Thyroid gland (tissue), 4 donors: ENCODE results near the gene RGP1. TPM values are rescaled to one million over a fixed set of nuclear protein-coding genes. Genes with fewer than 3 reads are reported as not detected.

Experiments used
- DNase-seq, 2 donors: peaks; one replicate each; pipeline ENCODE4 v3.0.0-alpha.2; 2019
- H3K27ac ChIP-seq, 3 donors: fragments of 200-600 bp; sonication (generic); 1 replicate in 2 of 3; 2 replicates in 1 of 3; pipeline ENCODE4 v1.5.1; 2016 to 2019; ENCODE audit warnings: mild to moderate bottlenecking in 1 of 3, moderate library complexity in 1 of 3
- H3K27me3 ChIP-seq: fragments of 200-600 bp; sonication (generic); one replicate; pipeline ENCODE4 v1.5.1; 2019
- H3K36me3 ChIP-seq, 2 donors: fragments of 200-600 bp; sonication (generic); one replicate each; pipeline ENCODE4 v1.5.1; 2016 to 2019
- H3K4me1 ChIP-seq, 2 donors: fragments of 200-600 bp; sonication (generic); one replicate each; pipeline ENCODE4 v1.5.1; 2017 to 2019
- H3K4me3 ChIP-seq, 3 donors: fragments of 200-600 bp; sonication (generic); replicated peaks in 1 of 3; 1 replicate in 2 of 3; 2 replicates in 1 of 3; pipeline ENCODE4 v1.5.1; 2016; ENCODE audit warnings: mild to moderate bottlenecking in 1 of 3
- H3K9me3 ChIP-seq: fragments of 200-600 bp; sonication (generic); one replicate; pipeline ENCODE4 v1.5.1; 2017
- POLR2A ChIP-seq, 2 donors: fragments of 450-650 bp; IDR thresholded peaks; one replicate each; pipeline ENCODE4 v1.6.1; 2017; ENCODE audit warnings: antibody characterized with exemption in 2 of 2, mild to moderate bottlenecking in 2 of 2, moderate library complexity in 1 of 2
- WGBS, 2 donors: methylation state at CpG; one replicate each; pipeline ENCODE4 v1.1.5; 2017; 5-methylcytosine and 5-hydroxymethylcytosine counted together
- intact Hi-C: fragments of 100-400 bp; cut with DNase I; formaldehyde crosslinking; loops from one replicate; pipeline ENCODE4 v1.15.1; 2023
- total RNA-seq, 4 donors: library from RNA; depleted of rRNA; stranded (reverse); fragments of >200 nt; gene quantifications; one replicate each; pipeline ENCODE4 v1.2.3, GENCODE V29; 2016
- TF ChIP-seq, protein P1 (sequence below), 6 experiments: fragments of 200-600 bp in 3 of 6; fragments of 450-650 bp in 3 of 6; sonication (generic) in 3 of 6; IDR thresholded peaks; one replicate each; pipeline ENCODE4 v1.5.1; 2016 to 2019; ENCODE audit warnings: antibody characterized with exemption in 6 of 6, mild to moderate bottlenecking in 2 of 6, inconsistent platforms in 1 of 6, moderate library complexity in 1 of 6

Gene RGP1
- total RNA-seq, 4 donors from 2014 or later = 25.4 to 34.0 (median 30.2) TPM

DNA sequence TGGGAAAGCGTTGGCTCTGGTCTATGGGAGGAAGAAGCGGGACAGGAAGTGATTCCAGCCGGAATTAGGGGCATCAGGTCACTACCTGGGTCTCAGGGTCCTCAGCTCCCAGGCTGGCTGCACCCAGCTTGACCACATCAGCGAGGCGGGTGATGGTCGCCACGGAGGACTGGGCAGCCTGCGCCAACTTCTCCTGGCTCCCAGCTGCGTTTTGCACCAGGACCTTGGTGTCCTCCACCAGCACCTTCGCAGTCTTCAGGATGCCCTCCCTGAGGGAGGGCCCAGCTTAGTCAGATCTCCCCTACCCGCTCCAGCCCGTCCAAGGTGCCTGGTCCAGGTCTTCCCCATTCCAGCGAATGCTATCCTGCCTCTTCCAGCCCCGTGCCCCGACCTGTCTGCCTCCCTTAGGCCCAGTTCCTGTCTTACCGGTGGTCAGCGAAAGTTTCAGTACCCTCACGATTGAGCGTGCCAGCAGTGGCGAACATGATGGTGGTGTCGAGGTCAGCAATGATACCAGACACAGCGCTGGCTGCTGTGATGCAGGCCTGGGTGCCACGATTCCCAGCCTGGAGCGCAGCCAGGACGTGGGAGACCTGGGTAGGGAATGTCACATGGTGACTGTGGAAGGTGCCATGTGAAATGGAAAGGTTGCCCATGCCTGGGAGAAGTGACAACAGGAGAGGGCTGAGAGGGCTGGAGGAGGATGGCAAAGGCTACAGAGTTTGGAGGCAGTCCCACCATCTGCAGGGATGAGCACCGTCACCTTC lies 45.0 kb upstream of the RGP1 start:
- H3K9me3 ChIP-seq = no peaks in the 10 kb centered on the region
- no peak overlapping the region for H3K4me3 ChIP-seq
- H3K36me3 ChIP-seq = peaks cover 100% of the 10 kb centered on the region in 2 donors
- intact Hi-C loops = no loop called here
- H3K4me1 ChIP-seq = no peaks in the 10 kb centered on the region
- no peak overlapping the region for H3K27ac ChIP-seq
- TF ChIP-seq, protein P1, sequence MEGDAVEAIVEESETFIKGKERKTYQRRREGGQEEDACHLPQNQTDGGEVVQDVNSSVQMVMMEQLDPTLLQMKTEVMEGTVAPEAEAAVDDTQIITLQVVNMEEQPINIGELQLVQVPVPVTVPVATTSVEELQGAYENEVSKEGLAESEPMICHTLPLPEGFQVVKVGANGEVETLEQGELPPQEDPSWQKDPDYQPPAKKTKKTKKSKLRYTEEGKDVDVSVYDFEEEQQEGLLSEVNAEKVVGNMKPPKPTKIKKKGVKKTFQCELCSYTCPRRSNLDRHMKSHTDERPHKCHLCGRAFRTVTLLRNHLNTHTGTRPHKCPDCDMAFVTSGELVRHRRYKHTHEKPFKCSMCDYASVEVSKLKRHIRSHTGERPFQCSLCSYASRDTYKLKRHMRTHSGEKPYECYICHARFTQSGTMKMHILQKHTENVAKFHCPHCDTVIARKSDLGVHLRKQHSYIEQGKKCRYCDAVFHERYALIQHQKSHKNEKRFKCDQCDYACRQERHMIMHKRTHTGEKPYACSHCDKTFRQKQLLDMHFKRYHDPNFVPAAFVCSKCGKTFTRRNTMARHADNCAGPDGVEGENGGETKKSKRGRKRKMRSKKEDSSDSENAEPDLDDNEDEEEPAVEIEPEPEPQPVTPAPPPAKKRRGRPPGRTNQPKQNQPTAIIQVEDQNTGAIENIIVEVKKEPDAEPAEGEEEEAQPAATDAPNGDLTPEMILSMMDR (IDR thresholded peaks at IDR 0.05) = no peak
- no peak for TF ChIP-seq POLR2A (IDR thresholded peaks at IDR 0.05)
- WGBS, 2 donors = 95 to 96% methylated on average over 18 to 23 of the region's 26 CpGs
- no peaks in the 10 kb centered on the region for H3K27me3 ChIP-seq
- no peak for DNase-seq

DNA sequence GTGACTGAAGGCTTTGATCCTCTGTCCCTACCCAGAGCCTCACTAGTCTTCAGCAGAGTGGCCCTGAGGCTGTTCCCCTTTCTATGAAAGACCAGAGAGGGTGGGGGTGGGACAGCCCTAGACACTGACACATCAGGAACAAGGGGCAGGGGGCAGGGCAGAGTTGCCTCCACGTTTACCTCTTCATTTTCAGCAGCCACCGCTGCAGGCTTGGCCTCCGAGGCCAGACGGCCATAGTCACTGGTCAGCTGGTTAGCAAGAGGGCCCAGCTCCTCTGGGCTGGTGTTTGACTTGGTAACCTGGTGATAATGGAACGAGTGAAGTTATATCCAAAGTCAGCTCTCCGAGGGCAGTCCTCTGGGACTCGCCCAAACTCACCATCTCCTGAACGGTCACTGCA lies 43.7 kb upstream of the RGP1 start:
- no peak for DNase-seq
- TF ChIP-seq POLR2A (IDR thresholded peaks at IDR 0.05) = no peak
- TF ChIP-seq, protein P1 (IDR thresholded peaks at IDR 0.05) = no peak
- WGBS, 2 donors = 93 to 98% methylated on average over 5 to 6 of the region's 8 CpGs
- Histone ChIP-seq H3K36me3 (peaks cover 90 to 94% of the 10 kb centered on the region in 2 donors), H3K27ac (no peak overlapping the region), H3K4me1 (no peaks in the 10 kb centered on the region), H3K9me3 (no peaks in the 10 kb centered on the region), H3K4me3 (no peak overlapping the region), H3K27me3 (no peaks in the 10 kb centered on the region)
- intact Hi-C loops = no loop called here

DNA sequence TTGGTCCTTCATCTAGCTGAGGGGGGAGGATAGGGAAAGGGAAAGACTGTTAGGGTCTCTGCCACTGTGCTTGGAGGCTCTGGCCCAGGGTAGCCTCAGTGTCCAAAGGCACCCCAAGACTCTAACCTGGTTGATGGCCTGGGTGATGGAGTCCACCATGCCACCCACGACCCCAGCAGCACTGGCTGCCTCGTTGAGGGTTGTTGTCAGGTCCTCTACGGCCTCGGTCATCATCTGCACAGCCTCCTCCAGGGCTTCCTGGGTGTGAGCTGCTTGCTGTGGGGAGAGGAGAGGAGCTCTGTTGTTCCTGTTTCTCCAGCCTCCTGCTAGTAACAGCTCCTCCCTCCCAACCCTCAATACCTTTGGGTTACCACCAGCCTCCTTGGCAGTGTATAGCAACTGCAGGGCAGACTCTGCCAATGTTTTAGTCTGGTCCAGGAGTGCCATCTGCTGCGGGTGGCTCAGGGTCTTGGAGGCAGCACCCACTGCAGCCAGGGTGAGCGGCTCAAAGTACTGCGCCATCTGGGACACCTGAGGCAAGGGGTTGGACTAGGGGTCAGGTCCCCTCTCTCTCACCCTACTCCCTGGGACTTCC lies 43.2 kb upstream of the RGP1 start:
- no peaks in the 10 kb centered on the region for H3K27me3 ChIP-seq
- no peaks in the 10 kb centered on the region for H3K4me1 ChIP-seq
- 93 to 98% methylated on average over 4 to 7 of the region's 7 CpGs for WGBS, 2 donors
- TF ChIP-seq, protein P1 (IDR thresholded peaks at IDR 0.05) = no peak
- no peak for TF ChIP-seq POLR2A (IDR thresholded peaks at IDR 0.05)
- DNase-seq = no peak
- H3K9me3 ChIP-seq = no peaks in the 10 kb centered on the region
- intact Hi-C loops = no loop called here
- H3K4me3 ChIP-seq = no peak overlapping the region
- no peak overlapping the region for H3K27ac ChIP-seq
- H3K36me3 ChIP-seq = peaks cover 89 to 94% of the 10 kb centered on the region in 2 donors

DNA sequence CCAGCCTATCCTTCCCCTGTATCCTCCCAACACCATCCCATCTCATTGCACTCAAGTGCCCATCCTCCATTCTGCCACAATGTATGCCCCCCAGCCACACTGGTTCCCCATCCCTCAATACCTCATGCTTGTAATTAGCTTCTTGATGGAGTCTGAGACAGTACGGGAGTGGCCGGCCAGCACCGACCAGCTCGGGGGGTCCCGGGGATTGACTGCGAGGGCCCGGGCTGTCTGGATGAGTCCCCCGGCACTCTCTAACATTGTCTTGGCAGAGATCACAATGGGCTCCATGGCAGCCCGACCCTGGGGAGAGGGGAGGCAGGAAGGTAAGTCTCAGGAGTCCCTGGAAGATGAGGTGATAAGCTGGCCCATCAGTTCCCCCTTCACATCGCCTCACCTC lies 42.1 kb upstream of the RGP1 start:
- WGBS, 2 donors = 95 to 97% methylated on average over 9 to 10 of the region's 10 CpGs
- H3K9me3 ChIP-seq = no peaks in the 10 kb centered on the region
- no peak overlapping the region for H3K4me3 ChIP-seq
- intact Hi-C loops = no loop called here
- H3K4me1 ChIP-seq = no peaks in the 10 kb centered on the region
- DNase-seq = no peak
- H3K36me3 ChIP-seq = peaks cover 89 to 94% of the 10 kb centered on the region in 2 donors
- TF ChIP-seq POLR2A (IDR thresholded peaks at IDR 0.05) = no peak
- TF ChIP-seq, protein P1 (IDR thresholded peaks at IDR 0.05) = no peak
- no peaks in the 10 kb centered on the region for H3K27me3 ChIP-seq
- H3K27ac ChIP-seq = no peak overlapping the region

DNA sequence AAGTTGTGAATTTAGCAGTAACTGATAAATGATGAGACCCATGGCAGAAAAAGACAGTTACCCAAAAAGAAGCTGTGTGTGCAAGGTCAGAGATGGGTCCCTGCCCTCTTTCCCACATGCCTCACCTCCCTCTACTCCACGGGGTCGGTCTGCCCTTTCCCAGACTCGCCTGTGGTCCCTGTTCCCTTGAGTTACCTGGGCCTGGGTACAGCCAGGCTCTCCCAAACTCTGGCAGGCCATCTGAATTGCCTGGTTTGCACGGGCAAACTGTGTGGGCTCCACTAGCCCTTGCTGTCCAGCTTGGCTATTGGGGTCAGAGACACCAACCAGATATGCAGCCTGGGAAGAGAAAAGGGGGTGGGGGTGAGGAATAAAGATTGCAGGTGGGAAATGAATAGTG lies 40.9 kb upstream of the RGP1 start:
- H3K9me3 ChIP-seq = no peaks in the 10 kb centered on the region
- no peak for DNase-seq
- WGBS, 2 donors = 91 to 96% methylated on average over 4 of the region's 4 CpGs
- no peak overlapping the region for H3K27ac ChIP-seq
- H3K4me1 ChIP-seq = no peaks in the 10 kb centered on the region
- TF ChIP-seq, protein P1 (IDR thresholded peaks at IDR 0.05) = no peak
- TF ChIP-seq POLR2A (IDR thresholded peaks at IDR 0.05) = no peak
- peaks cover 89 to 93% of the 10 kb centered on the region in 2 donors for H3K36me3 ChIP-seq
- no peak overlapping the region for H3K4me3 ChIP-seq
- no peaks in the 10 kb centered on the region for H3K27me3 ChIP-seq
- intact Hi-C loops = no loop called here
